HG02623 (cell line): Measurements from ENCODE around the gene ATP6V0B.

ENCODE experiments used
- ATAC-seq: cut with Tn5 transposase; IDR thresholded peaks from one replicate; pipeline ENCODE4 v1.9.1; 2021; ENCODE audit warnings: moderate library complexity; ENCODE audit not compliant: unreplicated experiment

Gene ATP6V0B

DNA sequence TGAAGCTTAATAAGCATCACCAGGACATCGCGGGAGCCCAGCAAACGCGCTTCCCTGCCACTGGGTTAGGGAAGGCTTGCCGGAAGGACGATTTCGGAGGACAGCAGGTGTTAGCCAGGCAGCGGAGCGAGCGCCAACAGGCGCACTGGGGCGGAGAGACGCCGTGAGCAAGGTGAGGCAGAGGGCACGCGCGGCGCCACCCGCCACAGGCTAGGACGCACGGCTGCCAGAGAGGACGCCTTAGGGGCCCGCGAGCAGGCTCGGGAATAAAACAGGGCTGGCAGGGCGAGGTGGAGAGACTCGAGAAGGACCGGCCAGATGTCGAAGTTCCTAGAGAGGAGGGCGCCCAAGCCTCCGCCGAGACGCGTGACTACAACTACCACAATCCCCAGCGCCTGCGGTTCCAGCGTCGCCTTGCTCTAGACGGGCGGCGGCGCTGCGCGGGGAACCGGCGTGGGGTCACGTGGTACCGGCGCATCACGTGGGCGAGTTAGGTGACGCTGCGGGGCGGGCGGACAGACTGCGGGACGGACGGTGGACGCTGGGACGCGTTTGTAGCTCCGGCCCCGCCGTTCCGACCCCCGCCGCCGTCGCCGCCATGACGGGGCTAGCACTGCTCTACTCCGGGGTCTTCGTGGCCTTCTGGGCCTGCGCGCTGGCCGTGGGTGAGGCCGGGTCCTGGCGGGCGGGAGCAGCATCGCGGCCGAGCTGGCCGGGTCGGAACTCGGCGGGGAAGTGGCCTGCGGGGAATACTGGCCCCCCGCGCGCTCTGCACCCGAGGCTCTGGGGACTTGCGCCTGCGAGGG lies at the start of gene ATP6V0B:
ATP6V0B (plus strand) TSS at position 518 of the 806 bp plus-strand sequence; CDS start at position 599, 81 bp downstream.
- peak; percentile 62 for ATAC-seq

DNA sequence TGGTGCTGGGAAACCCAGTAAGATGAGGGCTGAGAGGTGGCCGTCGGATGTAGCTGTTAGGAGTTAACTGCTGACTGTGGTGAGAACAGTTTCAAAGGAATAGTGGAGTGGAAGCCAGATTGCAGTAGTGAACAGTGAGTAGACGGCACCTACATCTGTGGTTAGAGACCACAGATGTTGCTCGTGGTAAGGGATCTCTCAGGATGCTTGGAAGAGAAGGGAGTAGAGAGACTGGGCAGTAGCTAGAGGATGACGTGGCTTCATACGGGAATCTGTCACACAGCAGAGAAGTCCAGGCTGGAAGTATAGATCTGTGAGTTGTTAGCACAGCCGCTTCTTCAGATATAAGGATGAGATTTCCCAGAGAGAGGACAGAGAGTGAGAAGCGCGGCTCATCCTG lies 48.9 kb upstream of the ATP6V0B start:
- ATAC-seq: no peak

GRCh38 chr1:43930168-43930948 lies 44.4 kb upstream of the ATP6V0B start:
- no peak for ATAC-seq

DNA sequence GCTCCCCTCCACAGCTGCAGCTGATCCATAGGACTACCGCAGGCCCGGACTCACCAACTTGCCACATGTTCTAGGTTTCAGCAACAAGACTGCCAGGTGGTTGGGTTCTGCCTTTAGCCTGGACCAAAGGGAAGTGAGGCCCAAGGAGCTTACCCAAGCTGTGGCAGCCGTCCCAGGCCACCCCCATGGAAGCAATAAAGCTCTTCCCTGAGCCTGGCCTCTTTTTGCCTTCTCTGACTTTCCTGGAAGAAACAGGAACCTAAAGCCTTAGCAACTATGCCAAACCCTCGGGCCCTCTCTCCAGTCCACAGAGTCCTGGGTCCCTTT lies 43.8 kb upstream of the ATP6V0B start:
- no peak for ATAC-seq

DNA sequence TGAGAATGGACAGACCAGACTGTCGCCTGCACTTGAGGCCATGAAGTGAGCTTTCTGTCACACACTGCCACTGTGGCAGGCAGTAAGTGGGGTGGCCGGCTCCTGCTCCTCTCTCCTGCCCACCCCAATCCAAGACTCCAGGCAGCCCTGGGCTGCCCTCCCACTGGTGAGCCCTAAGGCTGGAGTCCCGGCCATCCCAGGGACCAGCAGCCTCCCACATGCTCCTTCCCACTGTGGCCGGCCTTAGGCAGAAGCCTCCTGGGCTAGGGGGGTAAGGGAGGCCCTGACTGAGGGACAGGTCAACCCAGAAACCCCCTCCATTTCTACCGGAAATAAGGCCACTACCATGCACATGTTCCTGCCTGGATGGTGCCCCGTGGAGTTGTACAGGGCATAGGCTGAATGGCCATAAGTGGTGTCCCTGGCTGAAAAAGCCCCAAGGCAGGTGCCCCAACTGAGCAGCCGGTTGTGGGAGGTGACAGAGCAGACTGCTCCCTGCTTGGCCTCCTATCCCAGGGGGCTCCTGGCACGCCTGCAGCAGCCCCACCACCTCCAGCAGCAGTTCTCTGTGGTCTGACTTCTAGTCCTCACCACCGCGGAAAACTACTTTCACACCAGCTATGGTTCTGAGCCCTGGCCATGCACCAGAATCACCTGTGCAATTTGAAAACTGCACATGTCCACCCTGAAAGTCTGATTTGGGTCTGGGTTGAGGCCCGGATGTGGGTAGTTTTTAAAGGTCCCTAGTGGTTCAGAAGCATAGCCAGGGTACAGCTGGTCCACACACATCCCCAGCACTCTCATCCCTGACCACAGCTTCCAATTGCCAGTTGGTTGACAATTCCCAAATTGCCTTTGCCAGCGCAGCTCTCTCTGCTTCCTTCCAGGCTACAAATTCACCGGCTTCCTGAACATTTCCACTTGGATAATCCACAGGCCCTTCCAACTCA lies 42.8 kb upstream of the ATP6V0B start:
- ATAC-seq: no peak

DNA sequence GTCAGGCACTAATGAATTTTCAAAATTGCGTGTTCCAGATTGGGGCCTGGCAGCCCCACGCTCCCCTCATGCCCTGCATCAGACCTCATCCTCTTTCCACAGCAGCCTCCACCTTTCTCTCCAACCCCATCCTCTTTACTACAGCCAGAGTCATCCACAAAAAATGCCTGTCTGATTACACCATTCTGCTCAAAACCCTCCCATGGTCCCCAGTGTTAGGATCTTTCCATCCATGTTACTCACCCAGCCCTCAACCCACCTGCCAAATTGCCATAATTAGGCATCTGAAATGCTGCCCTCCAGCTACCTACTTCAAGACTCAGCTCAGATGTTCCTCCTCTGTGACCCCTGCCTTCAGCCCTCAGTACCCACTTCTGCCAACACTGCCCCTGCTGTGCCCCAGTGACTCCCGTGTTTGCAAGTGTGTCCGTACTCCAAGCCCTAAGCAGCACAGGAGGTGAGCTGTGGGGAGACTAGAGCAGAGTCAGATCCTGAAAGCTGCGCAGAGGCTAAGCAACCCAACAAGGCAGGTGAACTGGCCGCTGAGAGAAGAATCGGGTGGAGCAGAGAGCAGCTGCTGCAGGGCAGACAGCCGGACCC lies 41.9 kb upstream of the ATP6V0B start:
- ATAC-seq: no peak

GRCh38 chr1:43933386-43934100 lies 41.2 kb upstream of the ATP6V0B start, which contains the start of gene ARTN:
ARTN (plus strand) TSS chr1:43933801; CDS start chr1:43935657, 1,856 bp downstream.
- ATAC-seq: no peak

- no peak for ATAC-seq
Measured at GRCh38 chr1:43934101-43934985, 40.4 kb upstream of the ATP6V0B start.

DNA sequence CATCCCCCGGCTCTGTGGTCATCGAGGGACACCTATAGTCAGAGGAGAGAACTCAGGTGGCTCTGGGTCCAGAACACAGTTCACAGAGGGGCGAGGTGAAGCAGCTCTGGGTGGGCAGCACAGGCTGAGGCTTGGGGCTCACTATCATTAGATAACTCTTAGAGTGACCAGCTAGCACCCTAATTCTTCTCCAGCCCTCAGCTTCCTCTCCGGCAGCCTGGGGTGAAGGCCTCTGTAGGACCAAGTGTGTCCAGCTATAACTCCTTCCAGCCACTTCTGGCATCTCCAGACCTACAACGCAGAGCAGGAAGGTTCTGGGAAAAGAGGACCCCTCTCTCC lies 39.8 kb upstream of the ATP6V0B start:
- ATAC-seq: no peak

GRCh38 chr1:43935711-43936427 lies 38.9 kb upstream of the ATP6V0B start:
- no peak for ATAC-seq

DNA sequence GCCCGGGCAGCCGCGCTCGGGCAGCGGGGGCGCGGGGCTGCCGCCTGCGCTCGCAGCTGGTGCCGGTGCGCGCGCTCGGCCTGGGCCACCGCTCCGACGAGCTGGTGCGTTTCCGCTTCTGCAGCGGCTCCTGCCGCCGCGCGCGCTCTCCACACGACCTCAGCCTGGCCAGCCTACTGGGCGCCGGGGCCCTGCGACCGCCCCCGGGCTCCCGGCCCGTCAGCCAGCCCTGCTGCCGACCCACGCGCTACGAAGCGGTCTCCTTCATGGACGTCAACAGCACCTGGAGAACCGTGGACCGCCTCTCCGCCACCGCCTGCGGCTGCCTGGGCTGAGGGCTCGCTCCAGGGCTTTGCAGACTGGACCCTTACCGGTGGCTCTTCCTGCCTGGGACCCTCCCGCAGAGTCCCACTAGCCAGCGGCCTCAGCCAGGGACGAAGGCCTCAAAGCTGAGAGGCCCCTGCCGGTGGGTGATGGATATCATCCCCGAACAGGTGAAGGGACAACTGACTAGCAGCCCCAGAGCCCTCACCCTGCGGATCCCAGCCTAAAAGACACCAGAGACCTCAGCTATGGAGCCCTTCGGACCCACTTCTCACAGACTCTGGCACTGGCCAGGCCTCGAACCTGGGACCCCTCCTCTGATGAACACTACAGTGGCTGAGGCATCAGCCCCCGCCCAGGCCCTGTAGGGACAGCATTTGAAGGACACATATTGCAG lies 38.2 kb upstream of the ATP6V0B start:
- ATAC-seq: no peak

DNA sequence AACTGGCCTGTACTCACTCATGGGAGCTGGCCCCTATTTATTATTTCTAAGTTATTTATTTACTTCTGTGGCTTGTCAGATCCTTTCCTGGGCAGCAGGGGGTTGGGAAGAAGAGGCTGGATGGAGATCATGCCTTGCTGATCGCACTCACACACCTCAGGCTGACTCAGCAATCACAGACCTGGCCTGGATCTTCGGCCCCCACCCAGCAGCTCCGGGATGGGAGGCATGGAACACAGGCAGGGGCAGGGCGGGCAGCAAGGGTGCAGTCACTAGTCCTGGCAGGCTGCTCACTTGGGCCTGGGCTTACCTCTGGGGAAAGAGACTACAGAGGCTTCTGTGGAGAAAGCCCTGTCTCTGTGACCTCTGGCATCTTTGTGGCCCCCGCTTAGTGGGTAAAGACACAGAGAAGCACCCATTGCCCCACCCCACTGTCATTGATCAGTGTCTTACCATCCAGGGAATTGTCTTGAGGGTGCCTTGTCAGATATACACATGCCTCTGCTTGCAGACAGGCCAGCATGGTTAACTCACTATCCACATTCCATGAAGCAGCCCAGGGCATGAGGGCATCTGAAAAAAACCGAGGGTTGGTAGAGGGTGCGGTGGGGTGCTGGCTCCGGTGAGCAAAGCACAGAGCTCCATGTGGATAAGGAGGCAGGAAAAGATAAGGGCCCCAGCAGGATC lies 37.4 kb upstream of the ATP6V0B start:
- ATAC-seq: no peak

DNA sequence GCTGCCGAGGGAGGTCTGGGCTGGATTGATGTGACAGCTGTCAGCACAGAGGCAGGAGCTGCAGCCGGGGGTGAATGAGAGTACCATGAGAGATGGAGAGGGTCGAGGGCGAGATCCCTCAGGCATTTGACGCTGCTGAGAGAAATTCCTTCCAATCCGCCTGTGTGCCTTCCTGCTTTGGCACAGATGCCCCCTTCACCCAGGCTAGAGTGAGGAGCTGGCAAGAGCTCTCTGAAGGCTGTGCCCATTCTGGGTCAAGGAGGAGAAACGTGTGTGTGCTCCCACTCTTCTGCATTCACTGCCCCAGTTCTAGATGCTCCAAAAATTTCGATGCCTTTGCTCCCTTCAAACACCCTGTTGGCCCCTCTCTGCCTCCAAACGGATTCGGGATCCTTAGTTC lies 36.4 kb upstream of the ATP6V0B start:
- no peak for ATAC-seq

DNA sequence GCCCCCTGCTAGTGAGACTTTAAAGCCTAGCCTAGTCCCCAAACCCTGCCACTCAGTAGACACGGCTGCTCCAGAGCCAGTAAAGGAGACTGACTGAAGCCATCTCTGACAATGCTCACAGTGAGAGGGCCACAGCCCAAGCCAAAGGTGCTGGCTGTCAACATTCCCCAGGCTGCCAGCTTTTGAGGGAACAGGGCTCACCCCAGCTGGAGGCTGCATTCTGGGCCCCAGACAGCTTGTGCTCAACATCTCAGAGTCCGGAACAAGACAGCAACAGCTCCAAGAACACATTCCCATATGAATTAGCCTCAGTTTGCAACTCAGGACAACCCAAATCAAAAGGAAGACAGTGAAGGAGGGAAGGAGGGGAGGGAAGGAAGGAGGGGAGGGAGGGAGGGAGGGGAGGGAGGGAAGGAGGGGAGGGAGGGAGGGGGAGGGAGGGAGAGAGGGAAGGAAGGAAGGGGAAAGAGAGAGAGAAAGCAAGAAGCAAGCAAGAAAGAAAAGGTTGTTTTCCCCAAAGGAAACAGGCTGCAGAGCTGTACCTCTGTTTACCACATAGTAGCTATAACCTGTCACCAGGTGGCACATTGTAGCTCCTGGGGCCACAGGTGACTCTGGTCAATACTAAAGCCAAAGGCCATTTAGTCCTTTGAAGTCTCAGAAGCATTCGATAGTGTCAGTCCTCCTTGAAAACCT lies 35.7 kb upstream of the ATP6V0B start:
- ATAC-seq: no peak

GRCh38 chr1:43942411-43942810 lies 32.3 kb upstream of the ATP6V0B start:
- no peak for ATAC-seq

DNA sequence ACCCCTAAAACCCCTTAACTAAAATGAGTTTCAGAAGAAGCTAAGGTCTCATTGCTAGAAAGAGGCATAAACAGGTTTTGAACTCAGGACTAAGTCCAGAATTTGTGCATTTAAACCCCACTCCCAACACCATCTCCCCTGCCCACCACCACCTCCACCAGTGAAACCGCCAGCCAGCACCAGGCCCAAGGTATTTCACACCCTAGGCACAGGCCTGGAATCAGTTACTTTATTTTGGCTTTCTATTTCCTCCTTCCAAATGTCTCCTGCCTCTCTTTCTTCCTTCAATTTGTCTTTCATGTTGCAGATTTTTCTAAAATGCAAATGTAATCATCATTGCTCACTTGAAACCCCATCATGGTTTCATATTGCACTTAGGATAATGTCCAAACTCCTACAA lies 29.9 kb upstream of the ATP6V0B start:
- ATAC-seq: no peak
